Ovary (tissue), 9 donors: Measurements from ENCODE around the gene NUDT8. TPM values are rescaled to one million over a fixed set of nuclear protein-coding genes. Genes with fewer than 3 reads are reported as not detected.
"Not testable (repeated sequence)": the region's sequence is repeated elsewhere in the genome, so short reads cannot be mapped to it uniquely, and the experiment has no call there.

Experiments
- DNase-seq, 5 donors: peaks; one replicate each; pipeline ENCODE4 v3.0.0-alpha.2; 2019 to 2020
- H3K27ac ChIP-seq, 2 donors: fragments of 200-600 bp; one replicate each; pipeline versions ENCODE4 v1.5.1 to v1.8.0; 2019 to 2022
- H3K27me3 ChIP-seq: fragments of 200-600 bp; one replicate; pipeline ENCODE4 v1.8.0; 2022
- H3K36me3 ChIP-seq: fragments of 200-600 bp; sonication (generic); one replicate; pipeline ENCODE4 v1.5.1; 2019
- H3K4me1 ChIP-seq: one replicate; pipeline ENCODE4 v1.8.1; 2013; ENCODE audit warnings: mild to moderate bottlenecking, moderate library complexity; ENCODE audit not compliant: insufficient read depth
- H3K4me3 ChIP-seq: fragments of 200-600 bp; sonication (generic); one replicate; pipeline ENCODE4 v1.5.1; 2017
- H3K9me3 ChIP-seq, 2 donors: fragments of 200-600 bp in 1 of 2; sonication (generic) in 1 of 2; one replicate each; pipeline versions ENCODE4 v1.5.1 to v1.8.1; 2013 to 2019; ENCODE audit warnings: mild to moderate bottlenecking in 1 of 2, moderate library complexity in 1 of 2
- EP300 ChIP-seq: sonication (generic); formaldehyde crosslinking; IDR thresholded peaks from one replicate; pipeline ENCODE4 v1.6.1; 2017; ENCODE audit warnings: antibody characterized with exemption
- POLR2A ChIP-seq: fragments of 450-650 bp; IDR thresholded peaks from one replicate; pipeline ENCODE4 v1.6.1; 2017; ENCODE audit warnings: antibody characterized with exemption, mild to moderate bottlenecking, moderate library complexity
- WGBS, 3 donors: extraction: QIAGEN DNeasy Blood & Tissue Kit in 1 of 3; methylation state at CpG; one replicate each; pipeline versions ENCODE4 v1.1.5 to v1.1.7; 2013 to 2017; 5-methylcytosine and 5-hydroxymethylcytosine counted together
- intact Hi-C, 4 donors: fragments of 100-400 bp; cut with DNase I; formaldehyde crosslinking; loops; one replicate each; pipeline versions ENCODE4 v1.11.0 to v1.15.1; 2022 to 2023
- polyA plus RNA-seq, 2 donors: library from polyadenylated mRNA; stranded (reverse); fragments of 200-250 nt in 1 of 2; fragments of 350-450 nt in 1 of 2; fragmentation: Illumina TruSeq in 1 of 2; extraction: RNeasy Lipid Tissue Mini Kit (QIAGEN cat#74804) in 1 of 2; gene quantifications; one replicate each; pipeline ENCODE4 v1.2.3, GENCODE V29; 2013 to 2014
- total RNA-seq, 7 donors: library from RNA; depleted of rRNA in 2 of 7; stranded (reverse); fragments of >200 nt in 2 of 7; fragmentation: NEBNext Ultra II Directional in 3 of 7; extraction: Animal tissue kit (Norgen Biotek cat#: 25700) in 3 of 7; gene quantifications; one replicate each; pipeline versions ENCODE4 v1.1.0 to v1.2.4, GENCODE V29; 2016 to 2023
- TF ChIP-seq, protein P1 (sequence below), 3 donors: fragments of 450-650 bp in 2 of 3; fragments of 200-600 bp in 1 of 3; IDR thresholded peaks; one replicate each; pipeline versions ENCODE4 v1.5.1 to v1.8.0; 2016 to 2022; ENCODE audit warnings: antibody characterized with exemption in 3 of 3, mild to moderate bottlenecking in 1 of 3
- donor health status: DM: no; HTN: no; CAD: no; lungs with moderate emphysema.
- donor health status: DM: no; HTN: no; CAD: no.
- donor health status: Bipolar disorder and iron deficiency.
- donor health status: DM: yes; HTN: yes; CAD: no.
- donor health status: DM: no; HTN: no; CAD: no.
- donor health status: DM: yes; HTN: yes; CAD: no.

Gene NUDT8
- total and polyA plus RNA-seq, 9 donors = 5.0 to 10.5 (median 7.3) TPM; not detected in 1

DNA sequence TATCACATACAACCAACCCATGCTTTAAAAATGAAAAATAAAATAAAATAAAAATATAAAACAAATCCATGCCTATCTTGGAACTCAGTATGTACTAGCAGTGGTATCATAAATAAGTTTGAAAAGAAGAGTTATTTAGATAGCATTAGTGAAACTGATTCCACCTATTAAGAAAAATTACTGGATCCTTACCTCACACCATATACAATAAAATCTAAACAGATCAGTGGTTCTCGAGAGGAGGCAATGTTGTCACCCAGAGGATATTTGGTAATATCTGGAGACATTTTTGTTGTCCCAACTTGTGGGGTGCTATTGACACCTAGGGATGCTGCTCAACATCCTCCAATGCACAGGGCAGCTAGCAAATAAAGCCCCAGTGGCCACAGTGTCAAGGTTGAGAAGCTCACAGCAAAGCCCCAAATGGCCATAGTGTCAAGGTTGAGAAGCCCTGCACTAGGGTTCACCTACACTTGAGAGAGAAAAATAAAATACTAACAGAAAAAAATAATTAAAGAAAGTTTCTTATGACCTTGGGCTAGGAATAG is 32.9 kb downstream of the NUDT8 start:
- Histone ChIP-seq H3K4me1 (no peaks in the 10 kb centered on the region), H3K9me3 (no peaks in the 10 kb centered on the region), H3K27me3 (no peaks in the 10 kb centered on the region), H3K4me3 (no peak overlapping the region), H3K36me3 (no peaks in the 10 kb centered on the region), H3K27ac (no peak overlapping the region)
- TF ChIP-seq, protein P1, sequence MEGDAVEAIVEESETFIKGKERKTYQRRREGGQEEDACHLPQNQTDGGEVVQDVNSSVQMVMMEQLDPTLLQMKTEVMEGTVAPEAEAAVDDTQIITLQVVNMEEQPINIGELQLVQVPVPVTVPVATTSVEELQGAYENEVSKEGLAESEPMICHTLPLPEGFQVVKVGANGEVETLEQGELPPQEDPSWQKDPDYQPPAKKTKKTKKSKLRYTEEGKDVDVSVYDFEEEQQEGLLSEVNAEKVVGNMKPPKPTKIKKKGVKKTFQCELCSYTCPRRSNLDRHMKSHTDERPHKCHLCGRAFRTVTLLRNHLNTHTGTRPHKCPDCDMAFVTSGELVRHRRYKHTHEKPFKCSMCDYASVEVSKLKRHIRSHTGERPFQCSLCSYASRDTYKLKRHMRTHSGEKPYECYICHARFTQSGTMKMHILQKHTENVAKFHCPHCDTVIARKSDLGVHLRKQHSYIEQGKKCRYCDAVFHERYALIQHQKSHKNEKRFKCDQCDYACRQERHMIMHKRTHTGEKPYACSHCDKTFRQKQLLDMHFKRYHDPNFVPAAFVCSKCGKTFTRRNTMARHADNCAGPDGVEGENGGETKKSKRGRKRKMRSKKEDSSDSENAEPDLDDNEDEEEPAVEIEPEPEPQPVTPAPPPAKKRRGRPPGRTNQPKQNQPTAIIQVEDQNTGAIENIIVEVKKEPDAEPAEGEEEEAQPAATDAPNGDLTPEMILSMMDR (IDR thresholded peaks at IDR 0.05) = no peak
- TF ChIP-seq EP300 = no peak
- no peak for TF ChIP-seq POLR2A
- WGBS, 3 donors = 74 to 88% (median 84%) methylated on average over 1 of the region's 1 CpG
- intact Hi-C loops = no loop called here
- DNase-seq = no peak

DNA sequence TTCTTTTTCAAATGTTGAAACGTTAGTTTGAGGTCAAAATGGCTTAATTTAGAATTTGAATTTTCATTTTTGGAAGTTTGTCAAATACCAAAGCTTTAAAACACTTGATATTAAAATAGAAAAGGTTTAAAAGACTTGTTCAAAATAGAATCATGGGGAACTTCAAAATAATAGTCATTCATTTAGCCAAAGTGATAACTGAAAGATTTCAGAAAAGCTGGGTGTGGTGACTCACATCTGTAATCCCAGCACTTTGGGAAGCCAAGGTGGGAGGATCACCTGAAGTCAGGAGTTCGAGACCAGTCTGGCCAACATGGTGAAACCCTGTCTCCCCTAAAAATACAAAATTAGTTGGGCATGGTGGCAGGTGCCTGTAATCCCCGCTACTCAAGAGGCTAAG is 35.3 kb downstream of the NUDT8 start:
- Histone ChIP-seq H3K4me3 (no peak overlapping the region), H3K27me3 (no peaks in the 10 kb centered on the region), H3K4me1 (no peaks in the 10 kb centered on the region), H3K9me3 (no peaks in the 10 kb centered on the region), H3K27ac (no peak overlapping the region), H3K36me3 (no peaks in the 10 kb centered on the region)
- TF ChIP-seq, protein P1 (IDR thresholded peaks at IDR 0.05) = no peak
- TF ChIP-seq POLR2A = no peak
- TF ChIP-seq EP300 = no peak
- no peak for DNase-seq
- WGBS, 3 donors = 55 to 61% (median 56%) methylated on average over 3 of the region's 3 CpGs
- intact Hi-C loops = no loop called here

DNA sequence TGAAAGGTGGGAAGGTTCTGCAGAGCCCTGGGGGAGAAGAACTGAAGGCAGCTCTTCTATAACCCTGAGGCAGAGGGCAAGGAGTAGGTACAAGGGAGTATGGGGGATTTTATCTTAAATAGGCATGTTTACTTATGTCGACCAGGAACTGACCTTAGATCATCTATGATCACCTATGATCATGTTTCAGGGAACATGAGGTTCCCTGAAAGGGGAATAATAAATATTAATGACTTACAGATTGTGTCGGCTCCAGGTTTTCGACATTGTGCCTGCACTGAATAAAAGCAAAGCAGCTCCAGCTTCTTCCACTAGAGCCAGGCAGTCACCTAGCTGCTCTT is 36.2 kb downstream of the NUDT8 start:
- Histone ChIP-seq H3K4me3 (no peak overlapping the region), H3K4me1 (no peaks in the 10 kb centered on the region), H3K9me3 (no peaks in the 10 kb centered on the region), H3K36me3 (no peaks in the 10 kb centered on the region), H3K27me3 (no peaks in the 10 kb centered on the region), H3K27ac (no peak overlapping the region)
- 48 to 57% (median 50%) methylated on average over 3 of the region's 3 CpGs for WGBS, 3 donors
- TF ChIP-seq EP300 (no peak), POLR2A (no peak)
- TF ChIP-seq, protein P1 (IDR thresholded peaks at IDR 0.05) = no peak
- no peak for DNase-seq
- intact Hi-C loops = no loop called here

DNA sequence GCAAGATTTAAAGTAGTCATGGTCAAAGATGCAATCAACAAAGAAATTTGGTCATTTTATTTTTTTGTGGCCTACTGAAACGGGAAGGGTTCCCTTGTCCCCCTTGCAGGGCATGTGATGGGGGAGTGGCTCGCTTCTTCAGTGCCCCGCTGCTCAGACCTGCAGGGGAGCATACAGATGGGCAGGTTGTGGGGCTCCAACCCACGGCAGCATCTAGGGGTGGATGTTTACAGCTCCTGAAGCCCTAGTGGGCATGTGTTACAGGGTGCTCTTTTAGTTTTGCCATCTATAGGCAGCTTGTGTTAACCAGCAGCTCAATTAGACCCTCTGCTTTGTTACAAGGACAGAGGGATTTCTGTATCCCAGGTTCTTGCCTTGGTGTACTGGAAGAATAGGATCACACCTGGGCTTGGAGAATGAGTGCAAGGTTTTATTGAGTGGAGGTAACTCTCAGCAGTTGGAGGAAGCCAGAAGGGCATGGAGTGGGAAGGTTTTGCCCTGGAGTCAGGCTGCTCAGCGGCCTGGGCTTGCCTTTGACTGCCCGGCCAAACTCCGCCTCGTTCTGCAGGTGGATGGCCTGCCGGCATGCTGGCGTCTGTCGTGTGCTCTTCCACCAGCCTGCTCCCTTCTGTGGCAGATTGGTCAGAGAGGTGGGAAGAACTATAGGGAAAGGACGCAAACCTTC is 36.7 kb downstream of the NUDT8 start:
- TF ChIP-seq POLR2A = no peak
- TF ChIP-seq, protein P1 (IDR thresholded peaks at IDR 0.05) = no peak
- no peak for TF ChIP-seq EP300
- Histone ChIP-seq H3K4me1 (no peaks in the 10 kb centered on the region), H3K27ac (no peak overlapping the region), H3K4me3 (no peak overlapping the region), H3K27me3 (no peaks in the 10 kb centered on the region), H3K9me3 (no peaks in the 10 kb centered on the region), H3K36me3 (no peaks in the 10 kb centered on the region)
- no peak for DNase-seq
- WGBS, 3 donors = 52 to 66% (median 66%) methylated on average over 12 of the region's 12 CpGs
- intact Hi-C loops = no loop called here

DNA sequence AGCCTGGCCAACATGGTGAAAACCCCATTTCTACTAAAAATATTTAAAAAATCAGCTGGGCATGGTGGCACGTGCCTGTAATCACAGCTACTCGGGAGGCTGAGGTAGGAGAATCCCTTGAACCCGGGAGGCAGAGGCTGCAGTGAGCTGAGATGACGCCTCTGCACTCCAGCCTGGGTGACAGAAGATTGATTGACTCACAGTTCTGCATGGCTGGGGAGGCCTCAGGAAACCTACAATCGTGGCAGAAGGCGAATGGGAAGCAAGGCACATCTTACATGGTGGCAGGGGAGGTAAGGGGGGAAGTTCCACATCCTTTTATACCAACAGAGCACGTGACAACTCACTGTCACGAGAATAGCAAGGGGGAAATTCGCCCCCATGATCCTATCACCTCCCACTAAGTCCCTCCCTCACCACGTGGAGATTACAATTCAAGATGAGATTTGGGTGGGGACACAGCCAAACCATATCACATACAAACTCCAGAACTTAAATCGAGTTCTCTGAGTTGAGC is 40.8 kb downstream of the NUDT8 start:
- H3K36me3 ChIP-seq, DNase-seq, H3K4me1 ChIP-seq, H3K9me3 ChIP-seq, H3K4me3 ChIP-seq, H3K27me3 ChIP-seq, intact Hi-C loops, H3K27ac ChIP-seq: not testable (repeated sequence)
- 73 to 80% (median 78%) methylated on average over 11 of the region's 11 CpGs for WGBS, 3 donors
